Upper lobe of left lung (tissue), 6 donors: ENCODE measurements around the gene MXD3. TPM values are rescaled to one million over a fixed set of nuclear protein-coding genes. Genes with fewer than 3 reads are reported as not detected.

ENCODE experiments used
- ATAC-seq, 2 donors: fragments of 200-7000 bp; cut with Tn5 transposase; one replicate each; pipeline ENCODE4 v1.9.1; 2022; ENCODE audit warnings: mild to moderate bottlenecking in 2 of 2, moderate library complexity in 2 of 2; ENCODE audit not compliant: low FRiP score in 2 of 2
- DNase-seq, 2 donors: peaks; one replicate each; pipeline ENCODE4 v3.0.0-alpha.2; 2019 to 2020
- H3K27ac ChIP-seq, 4 donors: fragments of 200-600 bp; sonication (generic); one replicate each; pipeline ENCODE4 v1.5.1; 2016 to 2019
- H3K27me3 ChIP-seq, 4 donors: fragments of 200-600 bp; sonication (generic); one replicate each; pipeline ENCODE4 v1.5.1; 2017 to 2019
- H3K36me3 ChIP-seq, 4 donors: fragments of 200-600 bp; sonication (generic); one replicate each; pipeline ENCODE4 v1.5.1; 2016 to 2019
- H3K4me1 ChIP-seq, 4 donors: fragments of 200-600 bp; sonication (generic); one replicate each; pipeline ENCODE4 v1.5.1; 2018 to 2019
- H3K4me3 ChIP-seq, 4 donors: fragments of 200-600 bp; sonication (generic); one replicate each; pipeline ENCODE4 v1.5.1; 2017 to 2019; ENCODE audit warnings: mild to moderate bottlenecking in 2 of 4, moderate library complexity in 1 of 4
- H3K9me3 ChIP-seq, 4 donors: fragments of 200-600 bp; sonication (generic); one replicate each; pipeline ENCODE4 v1.5.1; 2018 to 2019
- CTCF ChIP-seq, 6 experiments: fragments of 450-650 bp in 4 of 6; fragments of 200-600 bp in 2 of 6; sonication (generic) in 2 of 6; IDR thresholded peaks; one replicate each; pipeline ENCODE4 v1.5.1; 2016 to 2019; ENCODE audit warnings: antibody characterized with exemption in 6 of 6
- EP300 ChIP-seq, 4 donors: sonication (generic); formaldehyde crosslinking; IDR thresholded peaks; one replicate each; pipeline ENCODE4 v1.5.1; 2017; ENCODE audit warnings: antibody characterized with exemption in 4 of 4, control low read depth in 2 of 4
- POLR2A ChIP-seq, 4 donors: fragments of 450-650 bp; IDR thresholded peaks; one replicate each; pipeline ENCODE4 v1.5.1; 2016 to 2017; ENCODE audit warnings: antibody characterized with exemption in 4 of 4, mild to moderate bottlenecking in 2 of 4
- POLR2AphosphoS5 ChIP-seq, 2 donors: sonication (generic); formaldehyde crosslinking; IDR thresholded peaks; one replicate each; pipeline ENCODE4 v1.5.1; 2017; ENCODE audit warnings: antibody characterized with exemption in 2 of 2
- WGBS, 2 donors: methylation state at CpG; one replicate each; pipeline ENCODE4 v1.1.5; 2017 to 2018; 5-methylcytosine and 5-hydroxymethylcytosine counted together
- total RNA-seq, 6 donors: library from RNA; depleted of rRNA in 4 of 6; stranded (reverse); fragments of >200 nt in 4 of 6; gene quantifications; one replicate each; pipeline versions ENCODE4 v1.1.0 to v1.2.1, GENCODE V29; 2016 to 2021
- donor health status: DM: no; HTN: no; CAD: no; lungs with moderate emphysema.
- donor health status: DM: no; HTN: yes; CAD: no; lungs with severe emphysema.

Gene MXD3
- total RNA-seq, 6 donors from 2014 or later = 8.8 to 29.5 (median 13.6) TPM

DNA sequence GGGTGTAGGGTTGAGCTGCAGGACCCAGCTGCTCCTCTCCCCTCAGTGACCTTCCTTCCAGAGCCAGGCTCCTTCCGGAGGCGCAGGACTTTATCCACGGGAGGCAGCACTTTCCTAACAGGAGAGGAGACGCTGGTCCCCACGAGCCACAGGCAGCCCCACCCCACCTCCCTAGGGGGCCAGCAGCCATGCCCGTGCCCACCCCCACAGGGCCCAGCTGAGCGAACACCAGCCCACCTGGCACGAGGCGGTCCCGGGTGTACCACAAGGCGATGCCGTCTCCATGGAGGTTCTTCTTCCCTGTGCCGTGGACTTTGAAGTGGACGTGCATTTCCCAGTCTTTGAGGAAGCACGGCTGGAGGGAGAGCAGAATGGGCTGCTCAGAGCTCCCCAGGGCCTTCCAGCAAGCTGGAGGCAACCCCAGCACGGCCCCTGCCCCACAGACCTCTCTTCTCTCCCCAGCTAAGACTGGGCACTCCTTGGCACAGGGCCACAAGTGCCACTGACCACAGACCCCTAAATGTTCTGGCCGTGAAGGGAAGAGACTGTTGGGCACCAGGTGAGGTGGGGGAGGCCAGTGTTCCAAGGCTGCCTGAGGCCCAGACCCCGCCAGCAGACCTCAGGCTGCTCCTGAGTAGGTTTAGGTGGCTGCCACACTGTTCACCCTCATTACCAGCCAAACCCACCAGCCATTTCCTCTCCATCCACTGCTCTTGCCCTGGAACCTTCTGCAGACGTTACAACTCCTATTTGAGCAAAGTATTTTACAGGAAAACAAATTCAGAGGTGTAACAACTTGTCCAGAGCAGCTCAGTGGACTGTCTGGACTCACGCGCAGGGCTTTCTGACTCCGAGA, 26.8 kb upstream of the MXD3 start:
- Histone ChIP-seq H3K27ac (peak overlapping the region in 3 of 4 donors; percentile 4 to 65 (median 8)), H3K9me3 (no peaks in the 10 kb centered on the region), H3K4me1 (peaks cover 0 to 12% (median 7%) of the 10 kb centered on the region in 4 donors), H3K4me3 (no peak overlapping the region), H3K27me3 (no peaks in the 10 kb centered on the region), H3K36me3 (peaks cover 42 to 79% (median 62%) of the 10 kb centered on the region in 4 donors)
- TF ChIP-seq POLR2A (IDR thresholded peaks at IDR 0.05) (no peak), CTCF (IDR thresholded peaks at IDR 0.05) (no peak), POLR2AphosphoS5 (IDR thresholded peaks at IDR 0.05) (no peak), EP300 (IDR thresholded peaks at IDR 0.05) (no peak)
- ATAC-seq (peak in 1 of 2 donors; percentile 6), DNase-seq (no peak)
- WGBS, 2 donors = 83 to 90% methylated on average over 8 to 20 of the region's 22 CpGs

GRCh38 chr5:177336603-177337494, 25.2 kb upstream of the MXD3 start:
- no peak for DNase-seq
- no peak for ATAC-seq
- no peaks in the 10 kb centered on the region for H3K9me3 ChIP-seq
- peaks cover 42 to 86% (median 71%) of the 10 kb centered on the region in 4 donors for H3K36me3 ChIP-seq
- no peak for TF ChIP-seq POLR2A (IDR thresholded peaks at IDR 0.05)
- no peak for TF ChIP-seq POLR2AphosphoS5 (IDR thresholded peaks at IDR 0.05)
- no peak for TF ChIP-seq EP300 (IDR thresholded peaks at IDR 0.05)
- no peak for TF ChIP-seq CTCF (IDR thresholded peaks at IDR 0.05)
- no peak overlapping the region for H3K4me3 ChIP-seq
- WGBS, 2 donors = 93 to 95% methylated on average over 13 to 35 of the region's 36 CpGs
- no peak overlapping the region for H3K27ac ChIP-seq
- peaks cover 0 to 12% (median 7%) of the 10 kb centered on the region in 4 donors for H3K4me1 ChIP-seq
- H3K27me3 ChIP-seq = no peaks in the 10 kb centered on the region

GRCh38 chr5:177336112-177336511, 24.4 kb upstream of the MXD3 start:
- H3K27ac ChIP-seq = no peak overlapping the region
- H3K4me1 ChIP-seq = peaks cover 0 to 12% (median 7%) of the 10 kb centered on the region in 4 donors
- H3K4me3 ChIP-seq = no peak overlapping the region
- H3K36me3 ChIP-seq = peaks cover 45 to 86% (median 77%) of the 10 kb centered on the region in 4 donors
- H3K27me3 ChIP-seq = no peaks in the 10 kb centered on the region
- ATAC-seq (no peak), DNase-seq (no peak)
- peak in 1 of 6 experiments; percentile 7 for TF ChIP-seq CTCF (IDR thresholded peaks at IDR 0.05)
- TF ChIP-seq EP300 (IDR thresholded peaks at IDR 0.05) = no peak
- WGBS, 2 donors = 66 to 75% methylated on average over 12 of the region's 12 CpGs
- no peaks in the 10 kb centered on the region for H3K9me3 ChIP-seq

GRCh38 chr5:177335701-177336065, 24.0 kb upstream of the MXD3 start:
- no peak for DNase-seq

More at GRCh38 chr5:177335701-177336065, 24.0 kb upstream of the MXD3 start:
- Histone ChIP-seq H3K9me3 (no peaks in the 10 kb centered on the region), H3K27ac (no peak overlapping the region), H3K4me3 (no peak overlapping the region), H3K4me1 (peaks cover 0 to 12% (median 7%) of the 10 kb centered on the region in 4 donors), H3K27me3 (no peaks in the 10 kb centered on the region), H3K36me3 (peaks cover 45 to 89% (median 80%) of the 10 kb centered on the region in 4 donors)
- no peak for ATAC-seq
- 89 to 94% methylated on average over 3 to 7 of the region's 7 CpGs for WGBS, 2 donors
- TF ChIP-seq POLR2A (IDR thresholded peaks at IDR 0.05) (no peak), CTCF (IDR thresholded peaks at IDR 0.05) (no peak), POLR2AphosphoS5 (IDR thresholded peaks at IDR 0.05) (no peak), EP300 (IDR thresholded peaks at IDR 0.05) (no peak)
